ENCODE measurements around the gene SPINT1.

Gene SPINT1

DNA sequence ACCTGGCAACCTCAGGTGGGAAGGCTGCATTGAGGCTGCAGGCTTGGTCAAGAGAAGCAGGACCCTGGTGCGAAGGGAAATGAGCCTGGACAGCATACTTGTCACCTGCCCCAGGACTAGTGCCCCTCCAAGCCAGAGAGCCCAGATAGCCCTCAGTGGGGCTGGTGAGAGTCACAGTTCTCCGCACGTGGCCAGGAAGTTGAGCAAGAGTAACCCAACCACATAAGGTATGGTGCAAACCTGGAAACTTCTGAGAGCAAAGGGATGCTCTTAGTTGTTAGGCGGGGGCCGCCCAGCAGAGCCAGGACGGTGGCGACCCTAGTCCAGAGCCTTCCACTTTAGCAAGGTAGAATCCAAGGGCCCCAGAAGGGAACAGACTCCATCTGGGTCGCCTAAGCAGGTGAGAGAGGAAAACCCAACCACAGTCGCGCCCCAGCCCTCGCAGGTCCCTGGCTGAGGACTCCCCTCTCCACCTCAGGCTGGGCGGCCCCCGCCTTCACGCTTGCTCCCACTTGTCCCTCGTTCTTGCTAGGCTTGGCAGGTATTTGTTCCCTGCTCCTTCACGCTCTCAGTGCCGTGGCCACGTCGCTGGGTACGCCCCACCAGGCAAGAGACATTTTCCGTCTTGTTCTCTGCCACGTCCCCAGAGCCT is 49.3 kb downstream of the SPINT1 start:
- DNase-seq (ENCODE audit: low read depth), result no peak

- peak; percentile 97 for DNase-seq (ENCODE audit: low read depth)
Observed at GRCh38 chr15:40893733-40894680, 50.2 kb downstream of the SPINT1 start, which contains the start of gene VPS18. VPS18 (plus strand) TSS chr15:40894450; CDS start chr15:40894769, 319 bp downstream.

- DNase-seq (ENCODE audit: low read depth), result peak; percentile 43
Observed at GRCh38 chr15:40894681-40895448, 51.0 kb downstream of the SPINT1 start.

GRCh38 chr15:40899536-40900207 is 55.8 kb downstream of the SPINT1 start:
- no peak for DNase-seq (ENCODE audit: low read depth)

DNA sequence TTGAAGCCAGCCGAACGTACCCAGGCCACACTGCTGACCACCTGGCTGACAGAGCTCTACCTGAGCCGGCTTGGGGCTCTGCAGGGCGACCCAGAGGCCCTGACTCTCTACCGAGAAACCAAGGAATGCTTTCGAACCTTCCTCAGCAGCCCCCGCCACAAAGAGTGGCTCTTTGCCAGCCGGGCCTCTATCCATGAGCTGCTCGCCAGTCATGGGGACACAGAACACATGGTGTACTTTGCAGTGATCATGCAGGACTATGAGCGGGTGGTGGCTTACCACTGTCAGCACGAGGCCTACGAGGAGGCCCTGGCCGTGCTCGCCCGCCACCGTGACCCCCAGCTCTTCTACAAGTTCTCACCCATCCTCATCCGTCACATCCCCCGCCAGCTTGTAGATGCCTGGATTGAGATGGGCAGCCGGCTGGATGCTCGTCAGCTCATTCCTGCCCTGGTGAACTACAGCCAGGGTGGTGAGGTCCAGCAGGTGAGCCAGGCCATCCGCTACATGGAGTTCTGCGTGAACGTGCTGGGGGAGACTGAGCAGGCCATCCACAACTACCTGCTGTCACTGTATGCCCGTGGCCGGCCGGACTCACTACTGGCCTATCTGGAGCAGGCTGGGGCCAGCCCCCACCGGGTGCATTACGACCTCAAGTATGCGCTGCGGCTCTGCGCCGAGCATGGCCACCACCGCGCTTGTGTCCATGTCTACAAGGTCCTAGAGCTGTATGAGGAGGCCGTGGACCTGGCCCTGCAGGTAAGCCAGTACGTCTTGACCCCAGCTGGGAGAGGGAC is 56.6 kb downstream of the SPINT1 start:
- no peak for DNase-seq (ENCODE audit: low read depth)

GRCh38 chr15:40901053-40901443 is 57.2 kb downstream of the SPINT1 start:
- DNase-seq (ENCODE audit: low read depth), result no peak

GRCh38 chr15:40902605-40903561 is 59.0 kb downstream of the SPINT1 start:
- no peak for DNase-seq (ENCODE audit: low read depth)

GRCh38 chr15:40904552-40905201 is 60.8 kb downstream of the SPINT1 start:
- no peak for DNase-seq (ENCODE audit: low read depth)

- peak; percentile 73 for DNase-seq (ENCODE audit: low read depth)
Observed at GRCh38 chr15:40906091-40906990, 62.5 kb downstream of the SPINT1 start.

DNA sequence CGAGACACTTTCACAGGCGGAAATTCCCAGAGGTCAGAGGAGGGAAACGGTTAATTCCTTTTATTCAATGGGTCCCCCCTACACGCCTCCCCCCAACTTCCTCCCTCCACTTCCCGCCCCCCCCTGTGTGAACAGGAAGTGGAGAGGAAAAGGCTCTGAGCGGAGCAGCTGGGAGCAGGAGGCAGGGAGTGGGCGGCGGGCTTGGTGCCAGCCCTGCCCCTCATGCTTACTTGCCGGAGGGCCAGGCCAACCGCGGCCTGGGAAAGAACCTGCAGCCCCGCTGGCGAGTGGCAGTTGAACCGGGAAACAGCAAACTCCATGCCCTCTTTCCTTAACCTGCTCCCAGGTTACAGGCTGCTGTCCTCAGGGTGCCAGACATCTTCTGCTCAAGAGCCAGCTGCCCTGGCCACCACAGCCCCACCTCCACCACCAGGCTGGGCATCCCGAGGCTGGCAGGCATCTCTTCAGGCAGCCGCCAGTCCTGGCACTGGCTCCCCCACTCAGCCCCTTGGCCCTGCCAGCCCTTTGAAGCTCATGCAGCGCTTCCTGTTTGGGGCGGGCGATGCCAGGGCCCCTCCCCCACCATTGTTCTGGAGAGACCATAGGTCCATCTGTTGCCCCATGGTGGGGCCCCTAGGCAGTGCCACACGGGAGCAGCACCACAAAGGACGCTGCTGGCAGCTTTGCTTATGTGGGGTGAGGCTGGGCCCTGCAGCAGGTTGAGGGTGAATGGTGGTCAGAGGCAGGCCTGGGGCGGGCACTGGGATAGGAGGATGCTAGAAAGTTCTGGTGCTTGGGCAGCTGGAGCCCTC is 63.3 kb downstream of the SPINT1 start:
- DNase-seq (ENCODE audit: low read depth), result no peak

Measured in activated T-cell treated with anti-CD3 and anti-CD28 coated beads for 24 hours (primary cell).